HG03025 (cell line): ENCODE results near the gene WWOX.
"Not testable (repeated sequence)": the region's sequence is repeated elsewhere in the genome, so short reads cannot be mapped to it uniquely, and the experiment has no call there.

Experiments
- ATAC-seq: cut with Tn5 transposase; IDR thresholded peaks from one replicate; pipeline ENCODE4 v1.9.1; 2021; ENCODE audit warnings: mild to moderate bottlenecking, moderate library complexity; ENCODE audit not compliant: unreplicated experiment, low FRiP score

WWOX gene

GRCh38 chr16:79051313-79051712 is 951.9 kb downstream of the WWOX start:
- no peak for ATAC-seq

DNA sequence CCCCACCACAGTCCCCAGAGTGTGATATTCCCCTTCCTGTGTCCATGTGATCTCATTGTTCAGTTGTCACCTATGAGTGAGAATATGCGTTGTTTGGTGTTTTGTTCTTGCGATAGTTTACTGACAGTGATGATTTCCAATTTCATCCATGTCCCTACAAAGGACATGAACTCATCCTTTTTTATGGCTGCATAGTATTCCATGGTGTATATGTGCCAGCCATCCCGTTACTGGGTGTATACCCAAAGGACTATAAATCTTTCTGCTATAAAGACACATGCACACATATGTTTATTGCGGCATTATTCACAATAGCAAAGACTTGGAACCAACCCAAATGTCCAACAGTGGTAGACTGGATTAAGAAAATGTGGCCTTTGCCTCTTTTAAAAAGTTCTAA is 952.7 kb downstream of the WWOX start:
- ATAC-seq: not testable (repeated sequence)

GRCh38 chr16:79053577-79053976 is 954.1 kb downstream of the WWOX start:
- no peak for ATAC-seq

DNA sequence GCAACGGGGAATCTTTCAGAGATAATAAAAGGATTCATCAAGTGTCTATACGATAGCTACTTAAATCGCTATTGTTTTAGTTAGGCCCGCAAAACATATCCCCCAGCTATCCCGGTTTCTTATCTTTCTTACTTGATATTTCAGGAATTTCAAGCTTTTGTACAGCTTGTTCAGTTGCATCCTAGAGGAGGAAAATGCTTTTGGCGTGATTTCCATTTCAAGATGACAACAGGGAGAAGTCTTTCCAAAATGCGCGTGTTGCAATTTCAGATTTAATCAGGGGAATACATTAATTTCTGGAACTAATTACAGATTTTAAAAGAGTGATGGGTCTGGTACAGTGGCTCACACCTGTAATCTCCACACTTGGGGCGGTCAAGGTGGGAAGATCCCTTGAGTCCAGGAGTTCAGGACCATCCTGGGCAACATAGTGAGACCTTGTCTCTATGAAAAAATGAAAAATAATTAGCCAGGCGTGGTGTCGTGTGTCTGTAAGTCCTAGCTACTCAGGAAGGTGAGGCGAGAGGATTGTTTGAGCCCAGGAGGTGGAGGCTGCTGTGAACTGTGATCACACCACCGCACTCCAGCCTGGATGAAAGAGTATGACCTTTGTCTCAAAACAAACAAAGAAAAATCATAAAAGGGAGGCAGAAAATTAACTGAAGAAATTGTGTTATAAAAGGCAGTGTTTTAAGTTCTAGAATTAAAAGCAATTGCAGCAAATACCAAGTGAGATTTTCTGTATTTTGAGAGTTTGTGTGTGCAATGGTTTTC is 954.9 kb downstream of the WWOX start:
- no peak for ATAC-seq

DNA sequence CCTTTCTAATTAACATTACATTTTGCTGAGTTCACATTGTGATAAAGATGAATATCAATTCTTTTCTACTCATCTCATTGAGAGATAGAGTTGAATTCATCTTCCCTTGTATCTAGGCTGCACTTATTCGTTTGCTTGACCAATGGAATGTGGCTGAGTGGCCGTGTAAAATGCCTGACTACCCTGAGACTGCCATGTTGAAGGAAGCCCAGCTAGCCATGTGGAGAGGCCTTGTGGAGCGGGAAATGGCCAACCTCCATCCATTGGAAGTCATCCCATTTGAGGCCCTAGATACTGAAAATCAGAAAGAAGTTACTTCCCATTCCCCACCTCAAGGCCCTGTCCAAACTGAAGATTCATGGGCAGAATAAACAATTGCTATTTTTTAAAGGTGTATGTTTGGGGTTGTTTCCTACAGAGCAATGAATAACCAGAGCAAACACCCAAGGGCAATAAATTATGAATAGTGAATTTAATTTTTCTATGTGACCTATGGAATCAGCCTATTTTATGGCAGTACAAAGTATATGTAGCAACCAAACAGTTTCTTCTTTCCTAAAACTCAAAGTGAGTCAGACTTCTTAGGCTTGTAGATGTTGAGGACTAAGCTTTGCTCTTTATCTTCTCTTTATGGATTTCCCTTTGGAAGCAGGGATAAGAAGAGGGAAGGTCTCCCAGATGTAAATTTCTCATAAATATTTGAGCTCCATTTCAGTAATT is 956.0 kb downstream of the WWOX start:
- no peak for ATAC-seq

- ATAC-seq: no peak
Observed at GRCh38 chr16:79061181-79061580, 961.7 kb downstream of the WWOX start.

DNA sequence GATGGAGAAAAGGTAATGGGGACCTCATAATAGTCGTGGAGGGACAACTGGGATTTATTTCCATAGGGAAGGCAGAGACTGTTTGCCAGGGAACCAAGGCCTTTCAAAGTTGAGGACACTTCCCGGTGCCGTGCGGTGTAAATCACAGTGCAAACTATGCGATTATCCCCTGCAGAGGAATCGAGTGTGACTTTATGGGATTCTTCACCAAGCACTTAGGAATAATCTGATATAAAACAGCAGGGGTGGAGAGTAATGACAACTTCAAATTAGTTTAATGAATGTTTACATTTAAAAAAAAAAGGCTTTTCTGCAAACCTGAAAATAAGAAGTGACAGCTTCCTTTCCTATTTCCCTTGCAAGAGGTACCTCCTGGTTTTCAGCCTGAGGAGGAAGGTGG is 962.9 kb downstream of the WWOX start:
- no peak for ATAC-seq

DNA sequence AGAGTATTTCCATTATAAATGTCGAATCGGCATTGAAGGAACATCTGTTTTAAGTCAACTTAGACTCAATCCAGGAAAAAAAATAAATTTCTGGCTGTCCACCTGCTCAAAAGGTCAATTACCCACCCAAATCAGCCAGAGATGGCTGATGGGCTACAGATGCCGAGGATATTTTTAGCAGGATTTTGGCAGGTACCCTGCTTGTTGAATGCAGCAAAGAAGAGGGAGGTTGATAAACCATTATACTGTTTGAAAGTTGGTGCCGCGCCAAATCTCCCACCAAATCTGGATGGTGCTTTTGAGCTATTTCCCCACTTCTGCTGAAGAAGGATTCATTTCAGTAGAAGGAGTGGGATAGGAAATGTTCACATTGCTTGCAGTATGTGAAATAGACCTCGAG is 963.4 kb downstream of the WWOX start:
- ATAC-seq: no peak

GRCh38 chr16:79064256-79064972 is 965.0 kb downstream of the WWOX start:
- no peak for ATAC-seq

DNA sequence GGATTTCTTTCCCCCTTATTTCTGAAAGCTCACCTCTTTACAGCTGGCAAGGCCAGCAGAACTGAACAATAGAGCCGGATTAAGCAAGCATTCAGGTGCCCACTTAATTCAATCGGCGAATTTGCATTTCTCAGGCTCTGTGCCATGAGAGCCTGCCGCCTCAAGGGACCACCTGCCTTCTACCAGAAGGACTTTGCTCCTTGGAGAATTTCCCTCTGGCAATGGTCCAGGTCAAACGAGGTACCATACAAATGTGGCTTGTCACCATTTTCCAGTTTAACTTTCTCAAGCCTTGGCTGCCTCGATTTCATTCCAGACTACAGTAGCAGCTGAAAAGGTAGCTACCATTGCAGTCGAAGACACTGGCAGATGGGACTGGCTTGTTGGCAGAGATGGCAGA is 967.1 kb downstream of the WWOX start:
- ATAC-seq: no peak

- no peak for ATAC-seq
Observed at GRCh38 chr16:79067600-79067999, 968.1 kb downstream of the WWOX start.

DNA sequence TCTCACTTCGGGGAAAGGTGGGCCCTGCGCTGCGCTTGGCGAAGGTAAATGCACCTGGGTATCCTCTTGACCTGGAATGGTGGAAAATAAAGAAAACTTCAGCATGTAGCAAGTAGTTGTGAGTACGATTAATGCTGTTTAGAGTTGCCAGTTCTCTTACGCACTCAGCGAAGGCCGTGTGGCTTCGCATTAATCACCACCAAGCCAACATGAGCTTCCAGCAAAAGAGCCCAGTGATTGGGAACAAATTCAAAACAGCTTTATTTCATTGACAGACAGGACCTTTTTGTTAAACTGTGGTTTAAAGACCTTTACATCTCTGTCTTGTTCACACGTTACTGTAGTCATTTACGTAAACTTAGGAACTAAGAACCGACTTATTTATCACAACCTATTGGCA is 969.7 kb downstream of the WWOX start:
- no peak for ATAC-seq

DNA sequence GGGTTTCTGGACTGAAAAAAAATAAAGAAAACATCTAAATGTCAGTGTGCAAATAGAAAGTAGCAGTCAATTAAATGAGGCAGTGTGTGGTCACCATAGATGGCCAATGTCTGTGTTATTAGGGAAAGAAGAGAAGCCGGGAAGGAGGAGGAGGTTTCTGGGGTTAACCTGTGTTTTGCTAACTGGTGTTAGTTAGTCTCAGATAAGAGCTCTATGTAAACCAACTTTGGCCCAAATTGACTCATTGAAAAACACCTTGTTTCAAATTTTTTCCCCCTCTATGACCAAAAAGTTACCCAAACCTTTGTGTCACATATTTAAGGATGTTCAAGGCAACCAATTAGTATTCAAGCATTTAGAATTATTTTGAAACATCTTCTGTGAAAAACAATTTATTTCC is 970.2 kb downstream of the WWOX start:
- no peak for ATAC-seq

GRCh38 chr16:79071424-79071823 is 972.0 kb downstream of the WWOX start:
- no peak for ATAC-seq

DNA sequence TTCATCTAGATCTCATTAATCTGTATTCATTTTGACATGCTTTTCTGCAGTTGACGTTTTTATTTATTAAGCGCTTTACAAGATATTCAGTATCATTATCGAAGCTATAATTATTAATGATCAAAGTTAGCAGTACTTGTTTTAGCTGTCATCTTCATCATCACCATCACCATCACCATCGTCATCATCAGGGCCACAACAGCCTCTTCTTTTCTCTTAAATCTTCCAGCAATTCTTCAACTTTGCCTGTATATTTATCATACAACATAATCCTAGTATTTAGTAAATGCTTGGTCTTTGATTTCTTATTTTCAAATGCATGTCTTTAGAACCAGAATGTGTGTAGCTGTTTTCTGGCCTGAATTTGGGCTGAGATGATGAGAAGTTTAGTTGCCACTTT is 973.1 kb downstream of the WWOX start:
- no peak for ATAC-seq

DNA sequence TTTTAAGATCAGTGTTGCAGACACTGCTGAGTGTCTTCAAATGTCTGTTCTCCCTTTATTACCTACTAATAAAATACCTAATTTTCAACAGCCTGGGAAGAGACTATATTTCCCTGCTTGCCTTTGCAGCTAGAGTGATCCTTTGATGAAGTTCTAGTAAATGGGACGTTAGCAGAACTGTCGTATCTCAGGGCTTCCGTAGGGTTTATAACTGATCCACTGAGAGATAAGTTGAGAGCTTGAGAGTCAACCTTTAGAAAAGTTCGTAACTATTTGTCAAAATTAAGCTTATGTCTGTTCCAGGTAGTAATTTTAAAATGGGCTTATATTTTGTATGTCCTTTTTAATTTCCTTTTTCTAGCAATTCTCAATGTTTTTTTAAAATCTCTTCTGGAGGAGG is 974.1 kb downstream of the WWOX start:
- no peak for ATAC-seq

DNA sequence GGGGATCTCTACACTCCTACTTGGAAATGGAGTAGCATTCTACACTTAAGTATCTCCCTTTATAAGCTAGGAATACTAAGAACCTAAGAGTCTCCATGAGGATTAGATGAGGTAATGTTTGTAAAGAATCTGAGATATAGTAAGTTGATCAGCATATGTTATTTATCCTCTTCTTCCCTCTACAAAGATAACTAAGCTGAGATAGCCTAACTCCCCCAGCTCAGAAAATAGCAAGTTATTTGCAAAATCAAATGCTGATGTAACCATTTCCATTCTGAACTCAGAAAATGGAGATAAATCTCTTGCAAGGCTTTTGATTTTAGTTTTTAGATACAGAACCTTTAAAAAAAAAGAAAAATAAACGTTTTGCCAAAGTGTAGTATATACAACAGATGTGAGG is 975.1 kb downstream of the WWOX start:
- ATAC-seq: no peak

DNA sequence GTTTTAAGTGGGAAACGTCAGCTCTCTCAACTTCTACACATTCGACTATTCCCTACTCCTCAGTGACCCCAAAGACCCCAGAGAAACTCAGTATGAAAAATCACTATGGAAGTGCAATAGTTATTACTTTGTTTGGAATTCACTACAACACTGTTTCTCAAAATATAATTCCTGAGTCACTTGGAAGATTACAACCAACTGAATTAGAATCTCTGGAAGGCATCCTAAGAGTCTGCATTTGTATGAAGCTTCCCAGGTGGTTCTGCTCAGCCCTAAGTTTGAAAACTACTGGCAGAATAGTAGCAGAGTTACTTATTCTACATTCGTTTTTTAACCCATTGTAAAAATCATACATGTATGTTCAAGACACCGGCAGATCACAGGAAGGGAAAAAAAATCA is 975.5 kb downstream of the WWOX start:
- no peak for ATAC-seq

- no peak for ATAC-seq
Observed at GRCh38 chr16:79076047-79076767, 976.8 kb downstream of the WWOX start.

DNA sequence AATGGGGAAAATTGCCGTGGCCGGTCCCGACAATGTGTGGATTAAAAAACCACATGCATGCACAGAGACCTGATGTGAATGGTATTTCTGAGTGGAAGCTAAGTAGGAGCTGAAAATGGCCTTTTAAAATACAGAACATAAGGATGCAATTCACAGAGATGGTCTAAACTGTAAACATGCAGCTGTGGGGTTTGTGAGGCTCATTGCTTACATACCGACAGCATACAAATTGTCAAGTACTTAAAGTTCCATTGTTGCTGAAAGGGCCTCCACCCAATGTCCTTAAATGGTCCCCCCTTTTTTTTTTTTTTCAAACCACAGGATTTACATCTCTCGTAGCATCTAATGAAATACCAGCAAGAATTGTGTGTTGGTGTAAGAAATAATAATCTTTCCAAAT is 977.9 kb downstream of the WWOX start:
- ATAC-seq: no peak
